RWPE1 (cell line): ENCODE measurements around the gene SEC31A.
"Not testable (repeated sequence)": the region's sequence is repeated elsewhere in the genome, so short reads cannot be mapped to it uniquely, and the experiment has no call there.

ENCODE experiments used
- CTCF ChIA-PET: fragments of 350-600 bp; sonication (Branson Sonifier 250); formaldehyde crosslinking; extraction: SDS; loops from one replicate; lab custom pipeline; 2021; lab: Yijun Ruan, JAX
- POLR2A ChIA-PET: fragments of 400-600 bp; formaldehyde crosslinking; extraction: SDS; loops from one replicate; lab custom pipeline; 2020; ENCODE audit warnings: antibody characterized with exemption; ENCODE audit not compliant: low non-redundant PET; lab: Yijun Ruan, JAX
- DNase-seq: peaks from one replicate; pipeline ENCODE4 v3.0.0; 2012; ENCODE audit warnings: low spot score
- H3K27ac ChIP-seq: fragments of 450-650 bp; 2 replicates; pipeline ENCODE4 v1.5.1; 2017
- TF ChIP-seq, protein P1 (sequence below): fragments of 450-650 bp; conservative IDR thresholded peaks from 2 replicates; pipeline ENCODE4 v1.5.1; 2017; ENCODE audit warnings: low read depth, mild to moderate bottlenecking

Gene SEC31A

DNA sequence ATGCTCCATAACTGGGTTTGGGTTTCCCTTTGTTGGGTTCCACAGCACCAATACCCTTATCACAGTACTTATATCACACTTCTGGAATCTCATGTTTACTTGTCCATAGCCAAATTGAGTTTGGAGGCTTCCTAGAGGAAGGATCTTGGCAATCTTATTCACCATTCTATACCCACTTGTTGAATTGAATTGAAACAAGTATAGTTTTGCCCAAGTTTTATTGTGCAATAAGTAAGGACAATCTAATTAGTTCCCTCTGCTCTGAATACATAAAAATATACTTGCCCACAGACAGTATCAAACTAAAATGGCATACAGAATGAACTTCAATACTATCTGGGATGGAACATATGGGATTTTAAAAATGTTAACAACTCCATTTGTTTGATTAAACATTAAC, 40.3 kb downstream of the SEC31A start:
- CTCF ChIA-PET = interaction anchor here (0.6 kb wide), 1 partner anchor 510 kb away, joined by 4 read pairs; no protein-coding TSS in a partner anchor
- POLR2A ChIA-PET = no interaction called here
- H3K27ac ChIP-seq = no peak overlapping the region
- TF ChIP-seq, protein P1, sequence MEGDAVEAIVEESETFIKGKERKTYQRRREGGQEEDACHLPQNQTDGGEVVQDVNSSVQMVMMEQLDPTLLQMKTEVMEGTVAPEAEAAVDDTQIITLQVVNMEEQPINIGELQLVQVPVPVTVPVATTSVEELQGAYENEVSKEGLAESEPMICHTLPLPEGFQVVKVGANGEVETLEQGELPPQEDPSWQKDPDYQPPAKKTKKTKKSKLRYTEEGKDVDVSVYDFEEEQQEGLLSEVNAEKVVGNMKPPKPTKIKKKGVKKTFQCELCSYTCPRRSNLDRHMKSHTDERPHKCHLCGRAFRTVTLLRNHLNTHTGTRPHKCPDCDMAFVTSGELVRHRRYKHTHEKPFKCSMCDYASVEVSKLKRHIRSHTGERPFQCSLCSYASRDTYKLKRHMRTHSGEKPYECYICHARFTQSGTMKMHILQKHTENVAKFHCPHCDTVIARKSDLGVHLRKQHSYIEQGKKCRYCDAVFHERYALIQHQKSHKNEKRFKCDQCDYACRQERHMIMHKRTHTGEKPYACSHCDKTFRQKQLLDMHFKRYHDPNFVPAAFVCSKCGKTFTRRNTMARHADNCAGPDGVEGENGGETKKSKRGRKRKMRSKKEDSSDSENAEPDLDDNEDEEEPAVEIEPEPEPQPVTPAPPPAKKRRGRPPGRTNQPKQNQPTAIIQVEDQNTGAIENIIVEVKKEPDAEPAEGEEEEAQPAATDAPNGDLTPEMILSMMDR = no peak
- no peak for DNase-seq

DNA sequence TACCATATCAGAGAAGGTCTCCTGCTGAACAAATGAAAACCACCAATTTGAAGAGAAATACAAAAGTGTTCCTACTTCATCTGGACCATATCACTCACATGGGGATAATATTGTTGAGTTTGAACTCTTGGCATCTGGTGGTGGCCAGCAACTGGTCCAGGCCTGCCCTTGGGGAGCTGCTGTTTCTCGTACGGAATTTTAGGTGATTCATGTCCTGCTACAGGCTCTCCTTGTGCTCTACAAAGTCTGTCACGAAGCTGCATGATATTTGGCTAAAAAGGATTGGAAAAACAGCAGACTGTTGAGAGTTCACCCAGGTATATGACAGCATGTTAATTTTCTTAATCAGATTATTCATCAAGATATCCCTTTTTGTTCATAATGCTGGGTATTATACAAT, 42.2 kb downstream of the SEC31A start:
- no peak overlapping the region for H3K27ac ChIP-seq
- ChIA-PET POLR2A (no interaction called here), CTCF (no interaction called here)
- peak; percentile 20 for DNase-seq
- TF ChIP-seq, protein P1 = no peak

DNA sequence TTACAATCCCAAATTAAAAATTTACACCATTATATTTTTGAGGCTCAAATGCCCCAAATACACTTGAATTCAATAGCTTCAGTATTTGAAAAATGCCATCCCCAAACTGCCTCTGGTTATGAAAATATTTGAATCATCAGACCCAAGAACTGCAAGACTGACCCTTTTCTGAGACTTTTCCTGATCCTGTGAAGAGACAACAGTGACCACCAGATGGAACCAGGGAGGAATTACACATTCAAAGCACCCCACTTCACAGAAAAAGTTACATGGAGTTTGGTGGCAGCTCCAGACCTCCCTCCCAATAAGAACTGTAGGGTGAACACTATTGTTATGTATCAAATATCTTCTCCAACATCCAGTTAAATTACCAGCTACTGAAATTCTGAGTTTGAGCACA, 48.4 kb downstream of the SEC31A start:
- TF ChIP-seq, protein P1 = peak; percentile 25
- ChIA-PET POLR2A (no interaction called here), CTCF (interaction anchor here (0.6 to 1.0 kb wide), 3 partner anchors 12 to 260 kb away, joined by 3 to 5 read pairs (median 3); no protein-coding TSS in a partner anchor)
- H3K27ac ChIP-seq = no peak overlapping the region
- DNase-seq = peak; percentile 5

DNA sequence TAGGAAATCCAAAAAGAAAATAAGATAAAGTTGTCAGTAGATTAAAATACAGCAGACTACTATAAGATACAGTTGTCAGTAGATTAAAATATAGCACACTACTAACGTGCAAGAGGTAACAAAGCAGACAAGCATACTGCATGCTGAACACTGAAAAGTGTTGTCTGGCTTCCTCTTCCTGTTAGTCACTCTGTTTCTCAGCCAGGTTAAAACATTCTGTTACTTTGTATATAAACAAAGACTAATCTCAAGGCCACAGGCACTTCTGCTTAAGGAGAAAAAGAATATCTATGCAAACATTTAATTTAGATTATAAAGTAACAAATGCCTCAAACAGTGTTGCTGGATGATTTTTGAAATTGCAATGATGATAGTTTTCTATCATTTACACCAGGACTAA, 51.3 kb downstream of the SEC31A start:
- ChIA-PET POLR2A (no interaction called here), CTCF (interaction anchor here (0.7 kb wide), 1 partner anchor 212 kb away, joined by 4 read pairs; no protein-coding TSS in a partner anchor)
- DNase-seq = no peak
- TF ChIP-seq, protein P1 = no peak
- H3K27ac ChIP-seq = no peak overlapping the region

DNA sequence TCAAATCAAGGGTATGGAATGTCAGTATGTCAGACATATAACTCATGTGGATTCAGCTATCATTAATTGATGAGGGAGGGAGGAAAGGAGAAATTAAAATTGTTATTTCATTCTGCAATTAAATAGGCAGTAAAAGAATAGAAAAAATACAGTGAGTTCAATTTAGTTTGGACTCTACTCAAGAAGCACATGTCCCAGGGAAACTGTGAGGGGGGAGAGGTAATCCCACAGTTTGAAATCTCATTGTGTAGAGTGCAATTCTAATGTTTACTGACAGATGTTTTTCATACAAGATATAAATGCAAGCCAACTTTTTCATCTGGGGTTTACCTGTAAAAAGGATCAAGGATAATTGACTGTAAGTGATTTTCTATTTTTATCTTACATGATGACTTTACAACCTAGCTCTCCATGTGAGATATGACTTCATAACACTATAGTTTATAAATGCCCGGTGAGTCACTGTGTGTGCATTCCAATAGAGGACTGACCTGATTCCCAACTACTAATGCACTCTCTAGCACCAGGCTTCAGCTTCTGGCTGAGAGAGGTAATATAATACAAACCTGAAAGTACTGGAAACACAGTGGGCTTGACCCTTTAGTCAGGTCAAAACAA, 57.1 kb downstream of the SEC31A start:
- CTCF ChIA-PET = no interaction called here
- TF ChIP-seq, protein P1 = no peak
- peak; percentile 60 for DNase-seq
- POLR2A ChIA-PET = no interaction called here
- H3K27ac ChIP-seq = no peak overlapping the region

DNA sequence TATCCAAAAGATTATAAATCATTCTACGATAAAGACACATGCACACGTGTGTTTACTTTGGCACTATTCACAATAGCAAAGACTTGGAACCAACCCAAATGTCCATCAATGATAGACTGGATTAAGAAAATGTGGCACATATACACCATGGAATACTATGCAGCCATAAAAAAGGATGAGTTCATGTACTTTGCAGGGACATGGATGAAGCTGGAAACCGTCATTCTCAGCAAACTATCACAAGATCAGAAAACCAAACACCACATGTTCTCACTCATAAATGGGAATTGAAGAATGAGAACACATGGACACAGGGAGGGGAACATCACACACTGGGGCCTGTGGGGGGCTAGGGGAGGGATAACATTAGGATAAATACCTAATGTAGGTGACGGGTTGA, 57.9 kb downstream of the SEC31A start:
- POLR2A ChIA-PET = not testable (repeated sequence)

DNA sequence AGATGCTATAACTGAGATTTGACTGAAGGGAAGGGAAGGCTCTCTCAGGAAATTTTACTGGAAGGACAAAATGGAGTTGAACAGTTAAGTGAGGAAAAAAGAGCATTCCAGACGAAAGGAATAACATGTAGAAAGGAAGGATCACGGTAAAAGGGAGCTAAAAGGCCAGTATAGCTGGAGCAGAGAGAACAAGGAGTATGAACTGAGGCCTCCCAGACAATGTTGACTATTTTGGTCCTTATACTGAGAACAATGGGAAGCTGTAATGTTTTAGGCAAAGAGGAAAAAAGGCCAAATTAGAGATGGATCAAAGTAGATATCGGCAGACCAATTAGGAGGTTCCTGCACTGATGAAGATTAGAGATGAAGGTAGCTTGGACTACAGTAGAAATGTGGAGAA, 65.5 kb downstream of the SEC31A start:
- TF ChIP-seq, protein P1 = no peak
- H3K27ac ChIP-seq = no peak overlapping the region
- CTCF ChIA-PET = no interaction called here
- POLR2A ChIA-PET = no interaction called here
- no peak for DNase-seq

More for the DNA sequence above, 57.9 kb downstream of the SEC31A start:
- CTCF ChIA-PET = interaction anchor here (0.6 kb wide), 1 partner anchor 9 kb away, joined by 4 read pairs; no protein-coding TSS in a partner anchor
- not testable (repeated sequence) for DNase-seq, H3K27ac ChIP-seq
